OCI-LY1 (cell line): Measurements from ENCODE around the gene CD2AP.

Source experiments
- CTCF ChIP-seq: fragments of 200-600 bp; sonication (generic), shearing (Covaris generic); IDR thresholded peaks from 2 replicates; pipeline ENCODE4 v1.5.1; 2017; ENCODE audit warnings: mild to moderate bottlenecking, antibody characterized with exemption, low read length, moderate library complexity, mixed read lengths
- EZH2 ChIP-seq: fragments of 200-600 bp; sonication (generic), shearing (Covaris generic); IDR thresholded peaks from 2 replicates; pipeline ENCODE4 v1.8.0; 2017; ENCODE audit warnings: borderline replicate concordance, mixed run types, mild to moderate bottlenecking, antibody characterized with exemption, low read length, moderate library complexity, mixed read lengths

- no peak for TF ChIP-seq CTCF
- no peak for TF ChIP-seq EZH2
Measured at GRCh38 chr6:47519279-47519678, 41.7 kb downstream of the CD2AP start.
